Lower leg skin (tissue), 4 donors: Measurements from ENCODE around the gene PLD5. TPM values are rescaled to one million over a fixed set of nuclear protein-coding genes. Genes with fewer than 3 reads are reported as not detected.

ENCODE experiments used
- DNase-seq, 2 donors: peaks; one replicate each; pipeline ENCODE4 v3.0.0-alpha.2; 2019; ENCODE audit warnings: low spot score in 2 of 2
- H3K4me3 ChIP-seq: fragments of 200-600 bp; sonication (generic); 2 replicates; pipeline ENCODE4 v1.5.1; 2017; ENCODE audit warnings: mild to moderate bottlenecking, low read depth; ENCODE audit not compliant: poor library complexity, severe bottlenecking
- CTCF ChIP-seq, 3 donors: fragments of 450-650 bp; IDR thresholded peaks; one replicate each; pipeline ENCODE4 v1.5.1; 2016; ENCODE audit warnings: antibody characterized with exemption in 3 of 3, mild to moderate bottlenecking in 3 of 3, moderate library complexity in 2 of 3
- POLR2A ChIP-seq, 2 donors: fragments of 450-650 bp; IDR thresholded peaks; one replicate each; pipeline ENCODE4 v1.6.1; 2016 to 2017; ENCODE audit warnings: antibody characterized with exemption in 2 of 2, mild to moderate bottlenecking in 1 of 2, moderate library complexity in 1 of 2
- WGBS, 2 donors: methylation state at CpG; one replicate each; pipeline ENCODE4 v1.1.5; 2018; 5-methylcytosine and 5-hydroxymethylcytosine counted together
- intact Hi-C: fragments of 100-400 bp; cut with DNase I; formaldehyde crosslinking; loops from one replicate; pipeline ENCODE4 v1.15.0; 2023; ENCODE audit warnings: low total_unique reads
- total RNA-seq, 4 donors: library from RNA; depleted of rRNA; stranded (reverse); fragments of >200 nt; gene quantifications; one replicate each; pipeline ENCODE4 v1.1.0, GENCODE V29; 2016

Gene PLD5
- total RNA-seq, 4 donors from 2014 or later: 0.17 to 0.32 (median 0.25) TPM; not detected in 1

- DNase-seq: no peak
- intact Hi-C loops: no loop called here
- TF ChIP-seq POLR2A (IDR thresholded peaks at IDR 0.05): no peak
- TF ChIP-seq CTCF (IDR thresholded peaks at IDR 0.05): no peak
- no peak overlapping the region for H3K4me3 ChIP-seq
- 67 to 100% methylated on average over 1 of the region's 1 CpG for WGBS, 2 donors
Measured at GRCh38 chr1:242140836-242141235, 383.7 kb downstream of the PLD5 start.

- 56 to 57% methylated on average over 4 of the region's 4 CpGs for WGBS, 2 donors
- intact Hi-C loops: no loop called here
- no peak for DNase-seq
- TF ChIP-seq CTCF (IDR thresholded peaks at IDR 0.05) (no peak), POLR2A (IDR thresholded peaks at IDR 0.05) (no peak)
- H3K4me3 ChIP-seq: no peak overlapping the region
Measured at GRCh38 chr1:242139986-242140385, 384.5 kb downstream of the PLD5 start.

GRCh38 chr1:242139442-242139841 is 385.1 kb downstream of the PLD5 start:
- DNase-seq: no peak
- no peak overlapping the region for H3K4me3 ChIP-seq
- TF ChIP-seq CTCF (IDR thresholded peaks at IDR 0.05): no peak
- no peak for TF ChIP-seq POLR2A (IDR thresholded peaks at IDR 0.05)
- intact Hi-C loops: no loop called here
- 58 to 64% methylated on average over 6 of the region's 6 CpGs for WGBS, 2 donors

- WGBS, 2 donors: 47 to 51% methylated on average over 3 of the region's 3 CpGs
- intact Hi-C loops: no loop called here
- no peak for DNase-seq
- no peak overlapping the region for H3K4me3 ChIP-seq
- TF ChIP-seq POLR2A (IDR thresholded peaks at IDR 0.05) (no peak), CTCF (IDR thresholded peaks at IDR 0.05) (no peak)
Measured at GRCh38 chr1:242133796-242134195, 390.7 kb downstream of the PLD5 start.

- no peak for TF ChIP-seq CTCF (IDR thresholded peaks at IDR 0.05)
- TF ChIP-seq POLR2A (IDR thresholded peaks at IDR 0.05): no peak
- WGBS, 2 donors: 95 to 97% methylated on average over 1 of the region's 1 CpG
- no peak overlapping the region for H3K4me3 ChIP-seq
- intact Hi-C loops: no loop called here
- DNase-seq: no peak
Measured at GRCh38 chr1:242133351-242133750, 391.1 kb downstream of the PLD5 start.

GRCh38 chr1:242132121-242132817 is 392.2 kb downstream of the PLD5 start:
- no peak overlapping the region for H3K4me3 ChIP-seq
- WGBS, 2 donors: 53 to 58% methylated on average over 9 of the region's 9 CpGs
- intact Hi-C loops: no loop called here
- no peak for TF ChIP-seq CTCF (IDR thresholded peaks at IDR 0.05)
- no peak for TF ChIP-seq POLR2A (IDR thresholded peaks at IDR 0.05)
- DNase-seq: no peak
